ENCODE results near the gene PRELID2.
"Not testable (repeated sequence)": the region's sequence is repeated elsewhere in the genome, so short reads cannot be mapped to it uniquely, and the experiment has no call there.

PRELID2 gene

GRCh38 chr5:145764325-145764724, 70.8 kb downstream of the PRELID2 start:
- Histone ChIP-seq H3K27me3 (ENCODE audit: control insufficient read depth, insufficient read depth, low read length) (no peaks in the 10 kb centered on the region), H3K36me3 (ENCODE audit: control insufficient read depth, insufficient read depth, low read length) (no peaks in the 10 kb centered on the region), H3K9ac (ENCODE audit: low read depth, low read length) (no peak overlapping the region), H3K4me1 (ENCODE audit: control insufficient read depth, insufficient read depth, low read length) (no peaks in the 10 kb centered on the region), H3K9me3 (ENCODE audit: control insufficient read depth, insufficient read depth, low read length) (no peaks in the 10 kb centered on the region), H3K4me3 (ENCODE audit: low read depth, low read length) (no peak overlapping the region)

- Histone ChIP-seq H3K36me3 (ENCODE audit: control insufficient read depth, insufficient read depth, low read length) (no peaks in the 10 kb centered on the region), H3K4me1 (ENCODE audit: control insufficient read depth, insufficient read depth, low read length) (no peaks in the 10 kb centered on the region), H3K9me3 (ENCODE audit: control insufficient read depth, insufficient read depth, low read length) (no peaks in the 10 kb centered on the region), H3K4me3 (ENCODE audit: low read depth, low read length) (no peak overlapping the region), H3K27me3 (ENCODE audit: control insufficient read depth, insufficient read depth, low read length) (no peaks in the 10 kb centered on the region), H3K9ac (ENCODE audit: low read depth, low read length) (no peak overlapping the region)
Measured at GRCh38 chr5:145762833-145763232, 72.3 kb downstream of the PRELID2 start.

GRCh38 chr5:145761254-145761653, 73.9 kb downstream of the PRELID2 start:
- H3K9ac ChIP-seq (ENCODE audit: low read depth, low read length): no peak overlapping the region
- no peak overlapping the region for H3K4me3 ChIP-seq (ENCODE audit: low read depth, low read length)
- H3K9me3 ChIP-seq (ENCODE audit: control insufficient read depth, insufficient read depth, low read length): no peaks in the 10 kb centered on the region
- H3K4me1 ChIP-seq (ENCODE audit: control insufficient read depth, insufficient read depth, low read length): no peaks in the 10 kb centered on the region
- H3K27me3 ChIP-seq (ENCODE audit: control insufficient read depth, insufficient read depth, low read length): no peaks in the 10 kb centered on the region
- H3K36me3 ChIP-seq (ENCODE audit: control insufficient read depth, insufficient read depth, low read length): no peaks in the 10 kb centered on the region

- H3K9me3 ChIP-seq (ENCODE audit: control insufficient read depth, insufficient read depth, low read length): no peaks in the 10 kb centered on the region
- H3K36me3 ChIP-seq (ENCODE audit: control insufficient read depth, insufficient read depth, low read length): no peaks in the 10 kb centered on the region
- no peak overlapping the region for H3K4me3 ChIP-seq (ENCODE audit: low read depth, low read length)
- no peak overlapping the region for H3K9ac ChIP-seq (ENCODE audit: low read depth, low read length)
- H3K27me3 ChIP-seq (ENCODE audit: control insufficient read depth, insufficient read depth, low read length): no peaks in the 10 kb centered on the region
- no peaks in the 10 kb centered on the region for H3K4me1 ChIP-seq (ENCODE audit: control insufficient read depth, insufficient read depth, low read length)
Measured at GRCh38 chr5:145760660-145761059, 74.5 kb downstream of the PRELID2 start.

- no peak overlapping the region for H3K9ac ChIP-seq (ENCODE audit: low read depth, low read length)
- no peaks in the 10 kb centered on the region for H3K36me3 ChIP-seq (ENCODE audit: control insufficient read depth, insufficient read depth, low read length)
- no peaks in the 10 kb centered on the region for H3K4me1 ChIP-seq (ENCODE audit: control insufficient read depth, insufficient read depth, low read length)
- H3K9me3 ChIP-seq (ENCODE audit: control insufficient read depth, insufficient read depth, low read length): no peaks in the 10 kb centered on the region
- H3K4me3 ChIP-seq (ENCODE audit: low read depth, low read length): no peak overlapping the region
- no peaks in the 10 kb centered on the region for H3K27me3 ChIP-seq (ENCODE audit: control insufficient read depth, insufficient read depth, low read length)
Measured at GRCh38 chr5:145752947-145753346, 82.2 kb downstream of the PRELID2 start.

GRCh38 chr5:145752534-145752933, 82.6 kb downstream of the PRELID2 start:
- Histone ChIP-seq H3K9me3 (ENCODE audit: control insufficient read depth, insufficient read depth, low read length) (no peaks in the 10 kb centered on the region), H3K27me3 (ENCODE audit: control insufficient read depth, insufficient read depth, low read length) (no peaks in the 10 kb centered on the region), H3K36me3 (ENCODE audit: control insufficient read depth, insufficient read depth, low read length) (no peaks in the 10 kb centered on the region), H3K4me1 (ENCODE audit: control insufficient read depth, insufficient read depth, low read length) (no peaks in the 10 kb centered on the region), H3K4me3 (ENCODE audit: low read depth, low read length) (no peak overlapping the region), H3K9ac (ENCODE audit: low read depth, low read length) (no peak overlapping the region)

- H3K4me3 ChIP-seq (ENCODE audit: low read depth, low read length): no peak overlapping the region
- no peaks in the 10 kb centered on the region for H3K27me3 ChIP-seq (ENCODE audit: control insufficient read depth, insufficient read depth, low read length)
- no peak overlapping the region for H3K9ac ChIP-seq (ENCODE audit: low read depth, low read length)
- H3K36me3 ChIP-seq (ENCODE audit: control insufficient read depth, insufficient read depth, low read length): no peaks in the 10 kb centered on the region
- no peaks in the 10 kb centered on the region for H3K9me3 ChIP-seq (ENCODE audit: control insufficient read depth, insufficient read depth, low read length)
- H3K4me1 ChIP-seq (ENCODE audit: control insufficient read depth, insufficient read depth, low read length): no peaks in the 10 kb centered on the region
Measured at GRCh38 chr5:145750199-145750598, 84.9 kb downstream of the PRELID2 start.

- H3K36me3 ChIP-seq (ENCODE audit: control insufficient read depth, insufficient read depth, low read length): no peaks in the 10 kb centered on the region
- H3K4me3 ChIP-seq (ENCODE audit: low read depth, low read length): no peak overlapping the region
- no peaks in the 10 kb centered on the region for H3K27me3 ChIP-seq (ENCODE audit: control insufficient read depth, insufficient read depth, low read length)
- H3K9me3 ChIP-seq (ENCODE audit: control insufficient read depth, insufficient read depth, low read length): no peaks in the 10 kb centered on the region
- no peak overlapping the region for H3K9ac ChIP-seq (ENCODE audit: low read depth, low read length)
- H3K4me1 ChIP-seq (ENCODE audit: control insufficient read depth, insufficient read depth, low read length): no peaks in the 10 kb centered on the region
Measured at GRCh38 chr5:145743396-145744061, 91.6 kb downstream of the PRELID2 start.

- no peak overlapping the region for H3K4me3 ChIP-seq (ENCODE audit: low read depth, low read length)
Measured at GRCh38 chr5:145739843-145740242, 95.3 kb downstream of the PRELID2 start.

GRCh38 chr5:145738227-145738626, 96.9 kb downstream of the PRELID2 start:
- no peaks in the 10 kb centered on the region for H3K27me3 ChIP-seq (ENCODE audit: control insufficient read depth, insufficient read depth, low read length)
- H3K9me3 ChIP-seq (ENCODE audit: control insufficient read depth, insufficient read depth, low read length): no peaks in the 10 kb centered on the region
- no peaks in the 10 kb centered on the region for H3K36me3 ChIP-seq (ENCODE audit: control insufficient read depth, insufficient read depth, low read length)
- no peak overlapping the region for H3K9ac ChIP-seq (ENCODE audit: low read depth, low read length)
- no peak overlapping the region for H3K4me3 ChIP-seq (ENCODE audit: low read depth, low read length)
- no peaks in the 10 kb centered on the region for H3K4me1 ChIP-seq (ENCODE audit: control insufficient read depth, insufficient read depth, low read length)

More at GRCh38 chr5:145739843-145740242, 95.3 kb downstream of the PRELID2 start:
- H3K9ac ChIP-seq (ENCODE audit: low read depth, low read length): no peak overlapping the region
- H3K9me3 ChIP-seq (ENCODE audit: control insufficient read depth, insufficient read depth, low read length): no peaks in the 10 kb centered on the region
- H3K36me3 ChIP-seq (ENCODE audit: control insufficient read depth, insufficient read depth, low read length): no peaks in the 10 kb centered on the region
- no peaks in the 10 kb centered on the region for H3K27me3 ChIP-seq (ENCODE audit: control insufficient read depth, insufficient read depth, low read length)
- no peaks in the 10 kb centered on the region for H3K4me1 ChIP-seq (ENCODE audit: control insufficient read depth, insufficient read depth, low read length)

GRCh38 chr5:145737578-145737977, 97.6 kb downstream of the PRELID2 start:
- Histone ChIP-seq H3K36me3 (ENCODE audit: control insufficient read depth, insufficient read depth, low read length) (no peaks in the 10 kb centered on the region), H3K9me3 (ENCODE audit: control insufficient read depth, insufficient read depth, low read length) (no peaks in the 10 kb centered on the region), H3K4me3 (ENCODE audit: low read depth, low read length) (no peak overlapping the region), H3K9ac (ENCODE audit: low read depth, low read length) (no peak overlapping the region), H3K27me3 (ENCODE audit: control insufficient read depth, insufficient read depth, low read length) (no peaks in the 10 kb centered on the region), H3K4me1 (ENCODE audit: control insufficient read depth, insufficient read depth, low read length) (no peaks in the 10 kb centered on the region)

- not testable (repeated sequence) for H3K4me3 ChIP-seq (ENCODE audit: low read depth, low read length); H3K27me3 ChIP-seq (ENCODE audit: control insufficient read depth, insufficient read depth, low read length); H3K36me3 ChIP-seq (ENCODE audit: control insufficient read depth, insufficient read depth, low read length); H3K9ac ChIP-seq (ENCODE audit: low read depth, low read length); H3K9me3 ChIP-seq (ENCODE audit: control insufficient read depth, insufficient read depth, low read length); H3K4me1 ChIP-seq (ENCODE audit: control insufficient read depth, insufficient read depth, low read length)
Measured at GRCh38 chr5:145729956-145730355, 105.2 kb downstream of the PRELID2 start.
